SH-SY5Y (cell line): ENCODE results near the gene OGFR.

ENCODE experiments used
- GATA2 ChIP-seq: IDR thresholded peaks from 2 replicates; pipeline ENCODE4 v1.6.1; 2011; ENCODE audit warnings: mild to moderate bottlenecking, low read depth, low read length
- GATA3 ChIP-seq: IDR thresholded peaks from 2 replicates; pipeline ENCODE4 v1.6.1; 2011; ENCODE audit warnings: low read depth, mild to moderate bottlenecking, low read length, moderate library complexity

OGFR gene

GRCh38 chr20:62845416-62846160 is 41.0 kb downstream of the OGFR start:
- TF ChIP-seq GATA3, result no peak
- no peak for TF ChIP-seq GATA2

- TF ChIP-seq GATA3 (no peak), GATA2 (no peak)
These were observed 41.7 kb downstream of the OGFR start for GRCh38 chr20:62846166-62846890.

GRCh38 chr20:62849431-62849830 is 44.8 kb downstream of the OGFR start:
- TF ChIP-seq GATA3 (no peak), GATA2 (no peak)

DNA sequence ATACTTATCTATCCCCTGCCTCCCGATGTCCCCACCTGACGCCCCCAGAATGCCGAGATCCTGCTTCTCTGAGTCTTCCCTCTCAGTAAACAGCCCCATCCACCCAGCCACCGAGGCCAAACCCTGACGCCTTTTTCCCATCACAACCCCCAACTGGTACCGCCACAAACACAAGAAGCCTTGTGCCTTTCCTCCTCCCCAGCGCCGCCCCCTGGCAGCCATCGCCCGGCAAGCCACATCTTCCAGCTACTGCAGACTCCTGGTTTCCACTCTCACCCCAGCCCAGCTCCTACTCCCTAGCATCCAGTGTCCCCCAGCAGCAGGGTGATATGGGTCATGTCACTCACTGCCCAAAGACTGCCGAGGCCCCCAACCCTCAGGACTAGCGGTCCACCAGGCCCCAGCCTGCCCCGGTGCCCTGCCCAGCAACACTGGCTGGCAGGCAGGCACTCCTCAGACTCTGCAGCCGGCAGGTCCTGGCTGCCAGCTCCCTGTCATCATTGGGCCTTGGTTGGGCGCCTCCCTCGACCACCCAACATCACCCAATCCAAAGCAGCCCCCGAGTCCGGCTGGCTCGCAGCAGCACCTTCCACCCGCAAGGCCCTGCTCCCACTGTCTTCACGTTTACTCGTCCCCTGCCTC is 45.8 kb downstream of the OGFR start:
- no peak for TF ChIP-seq GATA2
- no peak for TF ChIP-seq GATA3

DNA sequence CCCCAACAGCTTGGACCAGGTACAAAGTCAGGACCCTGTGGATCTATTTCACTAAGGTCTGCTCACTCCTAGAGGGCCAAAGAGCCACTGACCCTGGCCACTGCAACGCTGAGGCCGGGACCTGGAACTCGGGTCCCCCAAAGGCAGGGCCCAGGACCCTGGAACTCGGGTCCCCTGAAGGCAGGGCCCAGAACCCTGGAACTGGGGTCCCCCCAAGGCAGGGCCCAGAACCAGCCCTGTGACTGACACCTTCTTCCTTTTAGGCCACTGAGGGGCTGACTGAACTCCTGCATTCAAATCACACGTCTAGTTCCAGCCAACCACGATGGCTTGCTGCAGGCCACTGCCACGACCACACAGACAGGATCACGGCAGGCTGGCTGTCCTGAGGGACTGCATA is 47.6 kb downstream of the OGFR start:
- no peak for TF ChIP-seq GATA2
- no peak for TF ChIP-seq GATA3

DNA sequence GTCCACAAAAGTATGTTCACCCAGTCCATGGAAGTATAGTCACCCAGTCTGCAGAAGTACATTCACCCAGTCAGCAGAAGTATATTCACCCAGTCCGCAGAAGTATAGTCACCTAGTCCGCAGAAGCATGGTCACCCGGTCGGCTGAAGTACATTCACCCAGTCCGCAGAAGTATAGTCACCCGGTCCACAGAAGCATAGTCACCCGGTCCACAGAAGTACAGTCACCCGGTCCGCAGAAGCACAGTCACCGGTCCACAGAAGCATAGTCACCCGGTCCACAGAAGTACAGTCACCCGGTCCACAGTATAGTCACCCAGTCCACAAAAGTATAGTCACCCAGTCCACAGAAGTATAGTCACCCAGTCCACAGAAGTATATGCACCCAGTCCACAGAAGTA is 48.2 kb downstream of the OGFR start:
- TF ChIP-seq GATA3, result no peak
- TF ChIP-seq GATA2, result no peak

- TF ChIP-seq GATA3, result no peak
- no peak for TF ChIP-seq GATA2
These were observed 49.5 kb downstream of the OGFR start for GRCh38 chr20:62854121-62854520.

DNA sequence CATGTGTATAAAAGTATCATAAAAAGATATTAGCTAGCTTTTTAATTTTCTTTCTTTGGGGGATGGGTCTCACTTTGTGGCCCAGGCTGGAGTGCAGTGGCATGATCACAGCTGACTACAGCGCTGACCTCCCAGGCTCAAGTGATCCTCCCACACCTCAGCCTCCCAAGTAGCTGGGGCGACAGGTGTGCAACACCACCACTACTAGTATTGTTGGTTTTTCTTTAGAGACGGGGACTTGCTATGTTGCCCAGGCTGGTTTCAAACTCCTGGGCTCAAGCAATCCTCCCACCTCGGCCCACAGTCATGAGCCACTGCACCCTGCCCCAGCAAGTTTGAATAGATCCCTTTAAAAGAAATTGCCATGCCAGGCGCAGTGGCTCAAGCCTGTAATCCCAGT is 50.5 kb downstream of the OGFR start:
- TF ChIP-seq GATA2 (no peak), GATA3 (no peak)

DNA sequence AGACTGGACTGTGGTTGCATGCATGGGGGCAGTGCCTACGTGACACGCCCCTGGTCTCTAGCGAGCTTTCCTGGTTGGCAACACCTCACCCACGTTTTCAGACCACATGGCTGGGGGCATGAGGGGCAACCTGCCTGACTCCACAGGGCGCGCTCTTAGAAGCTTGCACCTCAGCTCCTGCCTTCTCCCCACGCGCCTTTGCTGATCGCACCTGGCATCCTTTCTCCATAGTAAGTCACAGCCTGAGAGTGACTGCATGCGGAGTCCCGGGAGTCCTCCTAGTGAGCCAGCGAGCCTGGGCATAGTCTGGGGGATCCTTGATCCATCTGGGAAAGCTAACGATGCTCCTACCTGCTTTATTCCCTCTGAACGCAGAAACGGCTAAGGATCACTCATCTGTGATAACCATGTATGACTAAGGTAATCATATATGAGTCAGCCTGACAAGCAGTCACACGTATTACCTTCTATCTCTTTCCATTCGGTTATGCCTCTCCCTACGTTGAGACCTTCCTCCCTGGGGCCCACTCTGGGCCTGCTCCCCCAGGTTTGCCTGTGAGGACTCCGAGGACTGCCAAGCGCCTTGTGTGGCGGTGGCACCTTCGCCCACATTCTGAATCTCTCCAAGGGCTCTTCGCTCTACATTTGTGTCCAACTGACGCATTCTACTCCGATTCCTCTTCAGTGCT is 52.4 kb downstream of the OGFR start:
- TF ChIP-seq GATA2, result no peak
- no peak for TF ChIP-seq GATA3

DNA sequence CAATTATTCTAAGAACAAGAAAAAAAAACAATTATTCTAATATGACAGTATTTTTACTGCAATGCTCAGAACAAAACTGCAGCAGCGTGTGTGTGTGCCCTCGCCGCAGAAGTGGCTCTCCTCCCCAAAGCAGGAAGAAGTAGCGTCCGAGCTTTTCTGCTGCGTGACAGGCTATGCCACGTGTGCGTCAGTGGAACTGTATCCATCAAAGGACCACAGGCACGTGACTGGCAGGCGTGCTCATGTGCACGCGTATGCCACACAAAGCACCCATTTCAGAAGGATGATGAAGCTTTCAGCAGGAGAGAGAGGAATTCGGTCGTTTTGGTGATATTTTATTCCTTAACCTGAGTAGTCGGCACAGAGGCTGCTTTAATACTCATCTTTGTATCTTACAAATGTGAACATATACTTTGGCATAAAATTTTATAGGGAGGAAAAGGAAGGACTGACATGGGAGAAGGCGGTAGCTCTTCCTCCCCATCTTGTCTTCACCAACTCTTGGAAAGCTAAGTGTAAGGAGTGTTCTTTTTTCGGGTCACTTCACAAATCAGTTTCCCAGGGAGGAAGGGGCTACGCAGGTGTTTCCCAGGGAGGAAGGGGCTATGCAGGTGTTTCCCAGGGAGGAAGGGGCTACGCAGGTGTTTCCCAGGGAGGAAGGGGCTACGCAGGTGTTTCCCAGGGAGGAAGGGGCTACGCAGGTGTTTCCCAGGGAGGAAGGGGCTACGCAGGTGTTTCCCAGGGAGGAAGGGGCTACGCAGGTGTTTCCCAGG is 53.6 kb downstream of the OGFR start:
- TF ChIP-seq GATA2, result no peak
- no peak for TF ChIP-seq GATA3

DNA sequence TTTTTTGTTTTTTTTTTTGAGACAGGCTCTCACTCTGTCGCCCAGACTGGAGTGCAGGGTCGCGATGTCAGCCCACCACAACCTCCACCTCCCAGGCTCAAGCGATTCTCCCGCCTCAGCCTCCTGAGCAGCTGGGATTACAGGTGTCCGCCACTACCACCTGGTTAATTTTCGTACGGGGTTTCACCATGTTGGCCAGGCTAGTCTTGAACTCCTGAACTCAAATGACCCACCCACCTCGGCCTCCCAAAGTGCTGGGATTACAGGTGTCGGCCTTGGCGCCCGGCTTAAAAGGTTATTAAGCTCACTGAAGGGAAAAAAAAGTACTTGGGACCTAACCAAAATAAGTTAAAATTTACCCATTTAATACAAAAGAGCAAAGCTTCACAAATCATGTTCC is 55.1 kb downstream of the OGFR start:
- TF ChIP-seq GATA2 (no peak), GATA3 (no peak)

DNA sequence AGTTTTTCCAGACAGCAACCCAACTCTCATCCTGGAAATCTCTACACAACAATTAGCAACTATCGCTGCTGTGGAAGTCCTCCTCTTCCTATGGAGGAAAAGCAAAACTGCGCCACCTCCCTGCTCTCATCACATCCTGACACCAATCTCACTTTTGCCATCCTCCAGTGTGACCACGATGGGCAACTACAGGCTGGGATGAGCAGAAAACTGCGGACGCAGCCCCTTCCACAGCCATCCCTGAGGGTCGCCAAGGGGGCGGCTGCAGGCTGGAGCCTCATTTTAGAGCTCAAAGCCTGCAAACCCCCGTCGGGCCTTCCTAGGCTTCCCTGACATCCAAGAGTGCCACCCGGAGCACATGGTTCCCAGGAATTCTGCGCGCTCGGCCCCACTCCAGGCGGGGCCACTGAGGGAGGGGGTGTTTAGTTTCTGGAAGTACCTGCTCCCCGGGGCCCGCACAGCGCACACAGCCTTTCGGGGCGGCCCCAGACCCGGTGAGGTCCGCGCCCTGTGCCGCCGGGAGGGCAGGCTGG is 55.8 kb downstream of the OGFR start:
- no peak for TF ChIP-seq GATA3
- no peak for TF ChIP-seq GATA2
